Measurements from ENCODE around the gene JDP2. TPM values are rescaled to one million over a fixed set of nuclear protein-coding genes. Genes with fewer than 3 reads are reported as not detected.
A peak's percentile ranks its signal among the peaks of the same experiment; 100 is the strongest.

Gene JDP2
- total RNA-seq, 1 donor from 2014 or later = 79.5 TPM

DNA sequence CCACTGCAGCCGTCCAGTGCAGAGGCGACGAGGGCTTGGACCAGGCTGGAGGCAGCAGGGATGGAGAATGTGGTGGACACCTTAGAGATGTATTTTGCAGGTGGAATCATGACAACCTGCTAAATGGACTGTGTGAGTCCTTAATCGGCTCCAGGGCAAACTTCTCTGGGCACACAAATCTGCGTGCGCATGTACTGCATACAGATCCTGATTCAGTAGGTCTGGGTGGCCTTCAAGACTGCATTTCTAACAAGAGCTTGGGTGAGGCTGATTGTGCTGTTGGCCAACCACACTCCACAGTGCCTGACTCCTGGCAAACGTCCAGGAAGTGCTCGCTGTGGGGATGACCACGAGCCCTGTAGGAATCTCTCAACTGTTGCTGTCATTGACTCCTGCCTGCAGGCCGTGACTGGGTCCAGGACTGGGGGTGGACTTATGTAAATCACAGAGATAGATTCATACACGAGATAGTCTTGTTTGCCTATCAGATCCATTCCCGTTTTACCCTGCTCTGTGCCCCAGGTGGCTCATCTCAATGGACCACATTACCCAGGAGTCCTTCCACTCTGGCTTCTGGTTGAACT lies 27.2 kb downstream of the JDP2 start:
- TF ChIP-seq EZH2 (IDR thresholded peaks at IDR 0.05; ENCODE audit: insufficient read depth, low read length) = no peak
- TF ChIP-seq, protein P1, sequence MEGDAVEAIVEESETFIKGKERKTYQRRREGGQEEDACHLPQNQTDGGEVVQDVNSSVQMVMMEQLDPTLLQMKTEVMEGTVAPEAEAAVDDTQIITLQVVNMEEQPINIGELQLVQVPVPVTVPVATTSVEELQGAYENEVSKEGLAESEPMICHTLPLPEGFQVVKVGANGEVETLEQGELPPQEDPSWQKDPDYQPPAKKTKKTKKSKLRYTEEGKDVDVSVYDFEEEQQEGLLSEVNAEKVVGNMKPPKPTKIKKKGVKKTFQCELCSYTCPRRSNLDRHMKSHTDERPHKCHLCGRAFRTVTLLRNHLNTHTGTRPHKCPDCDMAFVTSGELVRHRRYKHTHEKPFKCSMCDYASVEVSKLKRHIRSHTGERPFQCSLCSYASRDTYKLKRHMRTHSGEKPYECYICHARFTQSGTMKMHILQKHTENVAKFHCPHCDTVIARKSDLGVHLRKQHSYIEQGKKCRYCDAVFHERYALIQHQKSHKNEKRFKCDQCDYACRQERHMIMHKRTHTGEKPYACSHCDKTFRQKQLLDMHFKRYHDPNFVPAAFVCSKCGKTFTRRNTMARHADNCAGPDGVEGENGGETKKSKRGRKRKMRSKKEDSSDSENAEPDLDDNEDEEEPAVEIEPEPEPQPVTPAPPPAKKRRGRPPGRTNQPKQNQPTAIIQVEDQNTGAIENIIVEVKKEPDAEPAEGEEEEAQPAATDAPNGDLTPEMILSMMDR (IDR thresholded peaks at IDR 0.05; ENCODE audit: insufficient read depth, low read depth, low read length) = no peak
- H3K27ac ChIP-seq (ENCODE audit: low read depth, low read length) = no peak overlapping the region
- Mint-ChIP-seq H3K27me3 (ENCODE audit: low read depth, unreplicated experiment) (no peaks in the 10 kb centered on the region), H3K9me3 (ENCODE audit: unreplicated experiment) (no peaks in the 10 kb centered on the region), H3K4me1 (ENCODE audit: low read depth, unreplicated experiment) (peaks cover 83% of the 10 kb centered on the region), H3K36me3 (ENCODE audit: low read depth, unreplicated experiment) (peaks cover 44% of the 10 kb centered on the region), H3K4me3 (ENCODE audit: unreplicated experiment) (no peak overlapping the region), H3K27ac (ENCODE audit: unreplicated experiment) (peak overlapping the region; percentile 13)
- peaks cover 33% of the 10 kb centered on the region for H4K20me1 ChIP-seq (ENCODE audit: insufficient read depth, low read length)
- peak; percentile 40 for DNase-seq (ENCODE audit: low read depth)
- H3K4me2 ChIP-seq (ENCODE audit: low read length) = no peak overlapping the region
- H3K4me1 ChIP-seq (ENCODE audit: insufficient read depth, low read length) = peaks cover 24% of the 10 kb centered on the region
- H3K36me3 ChIP-seq (ENCODE audit: insufficient read depth, low read length) = no peaks in the 10 kb centered on the region
- no peaks in the 10 kb centered on the region for H3K27me3 ChIP-seq (ENCODE audit: insufficient read depth, low read length)
- no peak for FAIRE-seq
- no peak overlapping the region for H3K4me3 ChIP-seq (ENCODE audit: insufficient read depth, low read depth, low read length)
- no peak overlapping the region for H3K9ac ChIP-seq (ENCODE audit: low read length)
- peaks cover 4% of the 10 kb centered on the region for H3K79me2 ChIP-seq (ENCODE audit: insufficient read depth, low read length)
- H2AFZ ChIP-seq (ENCODE audit: low read depth, low read length) = no peak overlapping the region
- no peaks in the 10 kb centered on the region for H3K9me3 ChIP-seq (ENCODE audit: insufficient read depth, low read depth, low read length)

DNA sequence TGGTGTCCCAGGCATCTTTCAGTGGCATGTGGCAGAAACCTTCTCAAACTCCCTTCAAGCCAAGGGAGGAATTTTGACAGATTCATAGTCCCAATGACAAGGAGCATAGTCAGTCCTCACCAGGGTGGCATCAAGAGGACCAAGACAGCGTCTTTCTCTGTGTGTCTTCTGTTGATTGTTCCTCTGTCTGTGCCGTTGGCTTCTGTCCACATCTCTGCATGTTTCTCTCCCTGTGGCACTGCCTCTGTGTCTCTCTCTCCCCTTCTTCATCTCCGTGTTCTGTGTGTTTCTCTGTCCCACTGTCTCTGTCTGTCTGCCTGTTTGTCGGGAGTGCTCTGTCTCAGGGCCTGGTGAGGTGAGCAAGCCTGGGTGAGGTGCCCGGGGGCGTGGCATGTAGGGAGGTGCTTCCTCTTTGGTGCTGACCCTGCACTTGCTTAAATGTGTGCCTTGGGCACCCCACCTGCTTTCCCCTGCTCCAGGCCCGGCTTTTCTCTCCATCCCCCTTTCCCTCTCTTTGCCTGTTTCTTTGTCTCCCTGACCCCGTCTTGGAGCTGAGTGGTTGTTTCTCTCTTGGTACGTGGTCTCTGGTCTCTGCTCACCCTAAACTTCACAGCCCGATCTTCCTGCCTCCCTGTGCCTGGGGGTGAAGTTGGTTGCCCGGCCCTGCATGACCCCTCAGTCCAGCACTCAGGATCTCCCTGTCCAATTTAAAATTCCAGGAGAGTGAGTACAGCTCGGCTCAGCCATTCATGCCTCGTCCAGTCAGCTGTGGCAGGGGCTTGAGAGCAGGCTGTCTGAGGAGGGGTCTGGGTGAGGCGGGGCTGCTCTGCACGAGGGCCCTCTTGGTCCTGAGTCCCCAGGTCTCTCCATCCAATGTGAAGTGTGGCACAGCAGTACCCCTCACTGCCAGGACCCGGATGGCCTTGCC lies 28.5 kb downstream of the JDP2 start:
- Histone ChIP-seq H3K4me2 (ENCODE audit: low read length) (no peak overlapping the region), H3K27me3 (ENCODE audit: insufficient read depth, low read length) (no peaks in the 10 kb centered on the region), H3K79me2 (ENCODE audit: insufficient read depth, low read length) (peaks cover 4% of the 10 kb centered on the region), H3K27ac (ENCODE audit: low read depth, low read length) (no peak overlapping the region), H2AFZ (ENCODE audit: low read depth, low read length) (no peak overlapping the region), H3K4me1 (ENCODE audit: insufficient read depth, low read length) (peaks cover 16% of the 10 kb centered on the region), H3K36me3 (ENCODE audit: insufficient read depth, low read length) (no peaks in the 10 kb centered on the region), H3K9ac (ENCODE audit: low read length) (no peak overlapping the region), H3K4me3 (ENCODE audit: insufficient read depth, low read depth, low read length) (no peak overlapping the region), H4K20me1 (ENCODE audit: insufficient read depth, low read length) (peaks cover 32% of the 10 kb centered on the region), H3K9me3 (ENCODE audit: insufficient read depth, low read depth, low read length) (no peaks in the 10 kb centered on the region)
- Mint-ChIP-seq H3K36me3 (ENCODE audit: low read depth, unreplicated experiment) (peaks cover 32% of the 10 kb centered on the region), H3K9me3 (ENCODE audit: unreplicated experiment) (no peaks in the 10 kb centered on the region), H3K27me3 (ENCODE audit: low read depth, unreplicated experiment) (no peaks in the 10 kb centered on the region), H3K4me1 (ENCODE audit: low read depth, unreplicated experiment) (peaks cover 70% of the 10 kb centered on the region), H3K27ac (ENCODE audit: unreplicated experiment) (peak overlapping the region; percentile 62), H3K4me3 (ENCODE audit: unreplicated experiment) (peak overlapping the region; percentile 35)
- TF ChIP-seq, protein P1 (IDR thresholded peaks at IDR 0.05; ENCODE audit: insufficient read depth, low read depth, low read length) = no peak
- TF ChIP-seq EZH2 (IDR thresholded peaks at IDR 0.05; ENCODE audit: insufficient read depth, low read length) = no peak
- DNase-seq (ENCODE audit: low read depth) (no peak), FAIRE-seq (no peak)
